Stimulated activated CD4-positive, alpha-beta T cell treated with anti-CD3 and anti-CD28 coated beads, TNF-alpha, amount 100 ng/mL, for 4 hours (primary cell): ENCODE results near the gene PVALEF.

ENCODE experiments used
- DNase-seq, 3 experiments: peaks; one replicate each; pipeline ENCODE4 v3.0.0-alpha.2; 2020; ENCODE audit warnings: low read depth in 3 of 3

PVALEF gene

GRCh38 chr17:81182596-81182995 is 17.3 kb downstream of the PVALEF start:
- no peak for DNase-seq

DNA sequence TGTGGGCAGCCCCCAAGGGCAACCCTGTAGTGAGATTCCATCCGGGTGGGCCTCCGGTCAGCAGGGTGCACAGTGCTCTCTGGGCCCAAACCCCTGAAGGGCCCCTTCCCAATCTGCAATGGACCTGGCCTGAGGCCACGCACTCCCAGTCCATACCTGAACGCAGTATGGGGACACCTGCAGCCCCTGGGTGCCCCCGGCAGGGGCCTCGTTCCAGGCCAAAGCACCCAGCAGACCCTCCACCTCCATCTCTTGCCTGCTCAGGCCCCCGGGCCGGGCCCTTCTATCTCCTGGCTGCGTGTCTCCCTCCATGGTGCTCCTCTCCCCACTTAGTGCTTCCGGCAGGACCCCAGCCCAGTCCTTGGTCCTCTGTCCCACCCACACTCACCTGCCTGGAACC is 18.0 kb downstream of the PVALEF start:
- no peak for DNase-seq

GRCh38 chr17:81183807-81184206 is 18.5 kb downstream of the PVALEF start:
- no peak for DNase-seq

- DNase-seq, result no peak
Observed at GRCh38 chr17:81184555-81184954, 19.2 kb downstream of the PVALEF start.

DNA sequence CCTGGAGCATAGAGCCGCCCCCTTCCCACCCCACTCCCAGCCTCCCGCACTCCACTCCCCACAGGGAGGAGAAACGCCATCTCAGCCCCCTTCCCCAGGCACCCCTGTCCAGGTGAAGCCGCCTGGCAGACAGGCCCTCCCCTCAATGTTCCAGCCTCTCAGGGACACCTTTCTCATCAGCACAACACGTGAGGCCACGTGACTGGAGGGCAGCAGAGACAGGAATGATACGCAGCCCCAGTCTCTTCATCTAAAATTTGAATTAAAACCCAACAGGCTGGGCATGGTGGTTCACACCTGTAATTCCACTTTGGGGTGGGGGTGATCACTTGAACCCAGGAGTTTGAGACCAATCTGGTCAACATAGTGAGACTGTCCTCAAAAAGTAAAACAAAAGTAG is 20.9 kb downstream of the PVALEF start:
- no peak for DNase-seq

DNA sequence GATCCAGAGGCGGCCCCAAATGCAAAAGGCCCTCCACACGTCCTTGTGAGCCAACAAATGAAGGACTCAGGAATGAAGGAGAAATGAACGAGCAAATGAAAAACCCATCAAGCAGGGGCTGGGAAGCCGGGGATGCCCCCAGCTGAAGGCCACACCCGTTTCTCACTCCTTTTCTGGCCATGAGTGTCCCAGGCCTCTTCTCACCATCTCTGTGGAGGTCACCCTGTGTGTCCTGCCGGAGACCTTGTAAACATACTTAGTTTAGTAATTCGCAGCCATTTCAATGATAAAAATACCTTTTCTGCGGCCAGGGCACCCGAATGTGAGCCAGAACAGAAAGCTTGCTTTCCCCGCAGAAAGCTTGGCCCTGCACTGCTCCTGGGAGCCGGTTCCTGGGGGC is 21.8 kb downstream of the PVALEF start:
- DNase-seq, result no peak

DNA sequence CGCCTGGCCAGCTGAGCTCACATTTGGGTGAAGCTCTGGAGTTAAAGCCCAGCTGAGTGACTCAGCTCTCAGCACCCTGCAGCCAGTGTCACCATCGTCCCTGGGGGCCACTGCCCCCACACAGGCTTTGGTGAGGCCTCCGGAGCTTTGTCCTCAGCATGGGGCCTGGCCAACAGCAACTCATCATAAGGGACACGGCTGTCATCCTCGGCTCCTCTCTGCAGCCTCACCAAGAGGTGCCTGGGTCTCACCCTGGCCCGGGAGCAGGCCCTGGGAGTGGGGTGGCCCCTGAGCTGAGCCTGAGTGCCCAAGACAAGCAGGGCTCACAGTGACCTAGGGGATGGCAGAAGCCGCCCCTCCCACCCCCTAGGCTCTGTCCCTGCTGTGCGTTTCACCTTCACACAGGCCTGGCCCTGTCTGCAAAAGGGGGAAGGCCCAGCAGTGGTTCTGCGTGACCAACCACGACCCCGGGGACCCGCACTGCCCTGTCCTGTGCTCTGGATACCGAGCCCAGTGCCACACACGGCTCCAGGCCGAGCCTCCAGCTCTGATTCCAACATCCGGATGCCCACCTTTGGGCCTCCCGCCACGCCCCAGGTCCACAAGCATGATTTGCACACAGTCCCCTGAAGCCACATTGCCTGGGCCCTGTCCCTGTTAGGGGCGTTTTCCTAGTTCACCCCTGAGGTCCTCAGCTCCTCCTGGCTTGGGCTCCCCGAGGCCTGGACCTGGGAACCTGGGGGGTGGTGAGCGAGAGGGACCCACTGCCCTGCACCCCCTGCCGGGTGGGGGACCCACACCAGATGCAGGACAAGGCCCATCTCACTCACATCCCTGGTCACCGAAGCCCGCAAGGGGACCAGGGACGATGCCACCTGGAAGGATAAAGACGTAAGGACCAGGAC is 22.5 kb downstream of the PVALEF start:
- DNase-seq, result no peak

GRCh38 chr17:81188491-81188840 is 23.2 kb downstream of the PVALEF start:
- no peak for DNase-seq

DNA sequence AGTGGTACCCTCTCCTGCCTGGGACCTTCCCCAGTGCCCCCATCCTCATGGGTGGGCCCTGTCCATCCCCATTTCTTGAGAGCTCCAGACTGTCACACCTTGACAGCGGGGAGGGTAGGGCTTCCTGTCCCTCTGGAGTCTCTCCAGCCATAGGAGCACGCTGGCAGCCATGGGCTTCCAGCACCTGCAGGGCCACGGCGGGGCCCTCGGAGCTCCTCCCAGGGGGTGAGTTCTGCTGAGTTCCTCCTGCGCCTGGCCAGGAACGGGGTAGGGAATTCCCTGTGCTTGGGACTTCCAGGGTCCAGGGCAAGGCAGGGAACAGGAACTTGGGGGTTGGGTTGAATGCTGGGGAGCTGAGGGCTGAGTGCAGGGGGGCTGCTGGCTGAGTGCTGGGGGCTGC is 23.7 kb downstream of the PVALEF start:
- no peak for DNase-seq

DNA sequence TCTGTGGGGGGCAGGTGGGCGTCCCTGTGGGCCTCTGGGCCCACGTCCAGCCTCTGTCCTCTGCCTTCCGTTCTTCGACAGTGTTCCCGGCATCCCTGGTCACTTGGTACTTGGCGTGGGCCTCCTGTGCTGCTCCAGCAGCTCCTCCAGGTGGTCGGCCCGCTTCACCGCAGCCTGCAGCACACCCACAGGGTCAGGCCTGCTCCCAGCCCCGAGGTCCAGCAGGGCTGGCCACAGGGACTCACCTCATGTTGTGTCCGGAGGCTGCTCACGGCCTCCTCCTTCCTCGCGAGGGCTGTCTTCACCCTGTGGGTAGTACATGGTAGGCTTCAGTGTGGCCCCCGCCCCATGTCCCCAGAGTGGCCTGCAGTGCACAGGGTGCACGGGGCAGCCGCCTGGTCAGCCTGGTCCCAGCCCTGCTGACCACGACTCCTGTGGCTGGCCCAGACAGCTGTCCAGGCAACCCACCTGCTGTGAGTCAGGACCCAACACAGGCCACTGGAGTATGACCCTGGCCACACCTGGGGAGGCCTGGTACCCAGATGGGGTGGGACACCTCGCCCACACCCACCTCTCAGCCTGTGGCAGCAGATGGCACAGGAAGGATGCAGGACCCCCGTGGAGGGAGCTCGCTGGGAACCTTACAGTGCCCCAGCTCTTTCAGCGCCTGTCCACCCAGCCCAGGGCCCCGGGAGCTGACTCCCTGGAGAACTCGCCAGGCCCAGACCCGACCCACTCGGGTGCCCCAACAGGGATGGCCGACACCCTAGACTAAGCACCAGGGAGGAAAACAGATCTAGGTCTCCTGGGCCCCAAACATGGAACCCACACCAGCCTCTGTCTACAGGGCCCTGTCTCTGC is 24.6 kb downstream of the PVALEF start:
- DNase-seq, result no peak

GRCh38 chr17:81190591-81190990 is 25.3 kb downstream of the PVALEF start:
- DNase-seq, result no peak

DNA sequence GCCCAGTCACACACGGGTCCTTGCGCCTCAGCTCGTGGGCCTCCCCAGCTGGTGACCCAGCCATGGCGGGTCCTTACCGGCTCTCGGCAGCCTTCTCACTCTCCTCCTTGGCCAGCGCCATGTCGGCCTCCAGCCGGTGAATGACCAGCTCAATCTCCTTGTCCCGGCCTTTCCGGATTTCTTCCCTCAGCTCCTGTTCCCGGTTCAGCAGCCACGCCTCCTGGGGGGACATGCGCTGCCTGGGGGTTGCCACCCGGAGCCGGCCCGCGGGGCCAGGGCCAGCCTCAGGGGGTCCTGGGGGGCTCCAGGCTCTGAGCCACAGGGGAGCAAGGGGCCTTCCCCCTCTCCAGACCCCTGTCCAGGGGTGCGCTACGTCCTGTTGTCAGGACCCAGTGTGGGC is 25.8 kb downstream of the PVALEF start:
- DNase-seq, result no peak

GRCh38 chr17:81191646-81192045 is 26.3 kb downstream of the PVALEF start:
- DNase-seq, result no peak

DNA sequence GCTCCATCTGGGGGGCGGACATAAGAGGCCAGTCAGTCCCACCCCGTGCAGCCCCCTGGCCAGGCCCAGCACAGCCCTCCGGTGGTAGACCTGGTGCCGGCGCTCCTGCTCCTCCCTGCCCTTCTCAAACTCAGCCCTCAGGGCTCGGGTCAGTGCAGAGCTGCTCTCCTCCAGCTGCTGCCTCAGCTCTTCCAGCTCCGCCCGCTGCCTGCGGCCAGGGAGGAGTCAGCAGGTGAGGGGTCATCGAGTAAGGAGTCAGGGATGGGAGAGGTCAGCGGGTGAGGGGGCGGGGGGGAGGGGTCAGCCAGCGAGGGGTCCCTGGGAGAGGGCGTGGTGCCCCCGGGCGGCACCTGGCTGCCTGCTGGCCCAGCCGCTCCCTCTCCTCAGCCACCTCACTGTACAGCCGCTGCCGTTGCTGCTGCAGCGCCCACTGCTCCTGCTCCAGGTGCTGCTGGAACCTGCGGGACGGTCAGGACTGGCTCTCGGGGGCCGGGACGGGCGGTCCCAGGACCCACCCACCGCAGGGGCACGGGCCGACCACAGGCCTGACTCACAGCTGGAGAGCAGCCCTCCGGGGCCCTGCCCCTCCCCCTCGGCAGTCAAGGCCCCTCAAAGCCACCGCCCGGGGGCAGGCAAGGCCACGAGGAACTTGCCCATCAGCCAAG is 27.2 kb downstream of the PVALEF start:
- DNase-seq, result no peak

- DNase-seq, result no peak
Observed at GRCh38 chr17:81193051-81193410, 27.7 kb downstream of the PVALEF start.

- no peak for DNase-seq
Observed at GRCh38 chr17:81193470-81194224, 28.3 kb downstream of the PVALEF start.

DNA sequence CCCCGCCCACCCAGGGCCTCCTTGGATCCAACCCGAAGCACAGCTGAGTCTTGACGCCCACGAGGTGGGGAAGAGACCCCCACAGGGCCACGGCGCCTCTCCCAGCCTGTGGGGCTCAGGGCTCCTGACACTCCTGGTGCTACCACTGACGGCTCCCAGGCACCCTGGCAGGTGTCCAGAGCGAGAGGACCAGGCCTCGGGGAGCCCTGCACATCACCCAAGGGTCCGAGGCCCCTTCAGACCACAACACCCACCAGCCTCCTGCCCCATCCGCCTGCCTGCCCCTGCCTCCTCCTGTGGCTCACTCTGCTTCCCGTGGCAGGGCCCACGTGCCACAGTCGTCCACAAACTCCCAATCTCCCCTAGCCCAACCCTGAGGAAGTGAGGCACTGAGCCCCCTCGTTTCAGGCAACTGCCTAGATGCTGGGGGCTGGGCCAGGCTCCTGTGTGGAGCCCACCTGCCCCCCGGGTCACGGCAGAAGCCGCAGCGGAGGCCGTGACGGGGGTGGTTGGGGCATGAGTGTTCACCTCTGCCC is 29.0 kb downstream of the PVALEF start:
- no peak for DNase-seq

DNA sequence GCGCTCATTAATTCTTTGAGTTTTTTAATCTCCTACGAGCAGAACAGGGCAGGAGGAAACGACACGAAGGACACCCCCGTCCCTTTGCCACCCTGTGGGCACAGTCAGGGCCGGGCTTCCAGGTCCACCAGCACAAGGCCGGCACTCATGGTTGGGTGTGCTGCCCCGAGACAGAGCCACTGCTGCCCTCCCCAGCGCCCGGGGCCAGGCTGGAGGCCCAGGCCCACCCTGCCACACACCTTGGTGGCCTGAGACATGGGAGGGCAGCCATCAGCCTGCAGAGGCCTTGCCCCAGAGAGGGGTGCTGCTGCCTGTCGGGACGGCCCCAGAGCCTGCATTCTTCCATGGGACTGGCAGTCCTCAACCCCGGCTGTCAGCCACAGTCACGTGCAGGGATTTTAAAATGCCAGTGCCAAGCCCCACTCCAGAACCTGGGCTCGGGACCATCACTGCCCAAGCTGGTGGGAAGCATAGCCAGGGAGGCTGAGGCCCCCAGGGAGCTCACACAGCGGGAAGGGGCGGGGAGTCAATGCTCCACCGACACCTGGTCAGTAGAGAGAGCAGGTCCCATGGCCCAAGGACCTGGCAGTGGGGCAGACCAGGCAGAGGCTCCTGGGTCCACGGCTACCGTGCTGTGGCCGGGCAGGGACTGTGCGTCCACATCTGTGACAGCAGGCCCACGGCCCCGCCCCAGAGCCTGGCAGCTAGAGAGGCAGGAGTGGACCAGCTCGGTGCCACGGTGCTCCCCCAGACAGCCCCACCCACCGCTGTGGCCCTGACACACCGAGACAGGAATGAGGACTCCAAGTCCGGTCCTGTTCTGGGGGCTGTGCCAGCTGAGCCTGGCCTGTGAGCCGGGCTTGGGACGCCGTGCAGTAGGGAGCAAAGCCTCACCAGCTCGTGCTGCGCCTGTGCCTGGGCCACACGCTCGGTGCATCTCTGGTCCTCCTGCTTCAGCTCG is 29.9 kb downstream of the PVALEF start:
- DNase-seq, result no peak

DNA sequence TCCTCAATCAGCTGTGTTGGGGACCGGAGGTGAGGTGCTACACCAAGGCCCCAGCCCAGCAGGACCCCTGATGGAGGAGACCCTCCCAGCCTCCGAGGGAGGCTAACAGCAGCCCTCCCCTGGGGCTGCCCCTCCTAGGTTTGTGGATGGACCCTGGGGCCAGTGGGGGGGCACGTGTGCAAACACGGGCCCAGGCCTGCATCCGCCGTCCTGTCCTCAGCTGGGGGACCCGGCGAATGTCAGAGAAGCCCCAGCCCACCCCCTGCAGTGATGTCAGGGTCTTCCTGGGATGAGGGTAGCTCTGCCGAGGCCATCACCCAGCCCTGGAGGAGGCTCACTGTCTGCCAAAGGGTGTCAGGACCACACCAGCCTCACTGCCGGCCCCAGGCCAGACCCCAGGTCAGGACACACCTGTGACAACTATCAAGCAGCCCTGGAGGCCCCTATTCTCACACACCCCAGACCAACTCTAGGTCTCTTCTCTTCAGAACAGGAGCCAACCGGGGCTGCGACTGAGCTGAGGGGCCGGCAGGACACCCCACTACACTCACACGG is 30.7 kb downstream of the PVALEF start:
- no peak for DNase-seq
